NCI-H1105 treated with DMSO at 0.1 percent for 48 hours (cell line): ENCODE measurements around the gene YPEL2.
A peak's percentile ranks its signal among the peaks of the same experiment; 100 is the strongest.

Source experiments
- DNase-seq: peaks from one replicate; lab custom pipeline; 2025; lab: John Stamatoyannopoulos, UW

The YPEL2 gene

GRCh38 chr17:59433586-59433985, 102.1 kb downstream of the YPEL2 start:
- DNase-seq: no peak

DNA sequence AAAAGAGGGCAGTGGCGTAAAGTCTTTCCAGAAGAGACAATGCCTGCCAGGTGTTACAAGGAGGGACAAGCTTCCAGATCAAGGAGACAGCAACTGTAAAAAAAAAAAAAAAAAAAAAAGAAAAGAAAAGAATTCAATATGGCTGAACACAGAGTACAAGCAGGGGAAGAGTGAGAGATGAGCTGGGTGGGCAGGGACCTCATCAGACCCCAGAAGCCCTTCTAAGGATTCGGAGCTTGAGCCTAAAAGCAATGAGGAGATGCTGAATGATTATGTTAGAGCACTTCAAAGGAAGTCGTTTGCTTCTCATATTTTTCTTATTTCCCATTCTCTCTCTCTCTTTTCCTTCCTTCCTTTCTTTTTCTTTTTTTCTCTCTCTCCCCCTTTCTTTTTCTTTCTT, 103.0 kb downstream of the YPEL2 start:
- no peak for DNase-seq

- DNase-seq: no peak
Measured at GRCh38 chr17:59435238-59435637, 103.8 kb downstream of the YPEL2 start.

DNA sequence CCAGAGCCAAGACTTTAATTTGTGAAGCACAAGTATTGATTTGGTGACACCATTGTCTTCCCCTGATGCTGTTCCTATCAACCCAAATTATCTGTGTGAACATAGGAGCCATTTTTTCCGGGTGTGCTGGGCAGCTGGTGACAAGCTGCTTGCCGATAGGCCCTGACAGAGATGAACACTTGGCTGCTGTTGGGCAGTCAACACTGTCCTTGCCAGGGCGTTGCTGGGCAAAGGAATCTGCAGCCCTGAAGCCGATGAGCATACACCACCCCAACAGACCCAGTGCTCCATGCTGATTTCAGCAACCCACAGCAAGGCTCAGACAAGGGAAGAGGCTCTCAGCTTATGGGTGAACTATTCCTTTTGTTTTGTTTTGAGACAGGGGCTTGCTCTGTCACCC, 105.4 kb downstream of the YPEL2 start:
- DNase-seq: no peak

GRCh38 chr17:59437791-59438281, 106.4 kb downstream of the YPEL2 start:
- no peak for DNase-seq

GRCh38 chr17:59439262-59439661, 107.8 kb downstream of the YPEL2 start:
- DNase-seq: no peak

DNA sequence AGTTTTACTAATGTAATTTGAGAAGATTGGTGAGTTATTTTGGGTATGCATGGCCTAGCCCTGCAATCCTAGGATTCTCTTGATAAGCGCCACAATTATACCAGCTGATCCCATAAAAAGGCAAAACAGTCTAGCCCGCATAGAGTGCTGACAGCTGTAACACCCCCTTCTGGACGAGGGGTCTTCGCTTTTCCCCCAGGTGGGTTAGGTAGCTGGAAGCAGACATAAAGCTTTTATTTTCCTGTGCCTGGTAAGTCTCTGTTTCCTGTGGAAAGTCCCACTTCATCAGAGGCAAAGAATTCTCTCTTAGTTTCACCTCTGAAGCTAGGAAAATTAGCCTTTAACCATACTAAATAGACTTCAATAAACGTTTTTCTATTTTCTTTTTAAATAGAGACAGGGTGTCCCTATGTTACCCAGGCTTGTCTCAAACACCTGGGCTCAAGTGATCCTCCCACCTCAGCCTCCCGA, 108.3 kb downstream of the YPEL2 start:
- DNase-seq: no peak

DNA sequence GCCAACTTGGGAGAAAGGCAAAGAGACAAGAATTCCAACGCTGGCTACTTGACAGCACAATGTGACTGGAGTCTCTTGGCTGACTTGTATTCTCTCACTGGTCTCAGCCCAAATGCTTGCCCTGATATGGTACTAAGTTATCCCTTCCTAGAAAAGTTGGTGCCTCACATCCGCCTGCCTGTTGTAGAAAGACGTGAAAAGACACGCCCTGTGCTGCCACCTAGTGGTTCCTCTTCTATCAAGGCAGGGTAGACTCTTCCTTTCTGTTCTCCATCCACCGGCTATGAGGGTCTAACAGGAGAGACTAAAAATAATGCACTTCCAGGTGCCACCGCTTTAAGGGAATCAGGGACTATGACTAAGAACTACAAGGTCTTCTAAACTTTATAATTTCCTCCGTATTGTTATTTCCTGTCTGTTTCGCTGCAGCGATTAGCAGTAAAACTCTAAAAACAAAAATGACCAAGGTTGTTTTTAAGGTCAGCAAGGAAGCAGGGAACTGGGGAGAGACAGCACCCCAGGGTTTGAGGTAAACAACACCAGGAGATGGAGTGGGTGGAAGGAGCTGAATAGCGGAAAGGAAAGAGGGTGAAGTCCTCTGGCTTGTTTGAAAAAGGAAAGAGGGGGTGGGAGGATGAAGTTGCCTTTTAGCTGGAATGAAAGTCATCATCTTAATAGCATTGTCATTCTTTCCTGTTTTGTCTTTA, 109.5 kb downstream of the YPEL2 start:
- peak; percentile 81 for DNase-seq

DNA sequence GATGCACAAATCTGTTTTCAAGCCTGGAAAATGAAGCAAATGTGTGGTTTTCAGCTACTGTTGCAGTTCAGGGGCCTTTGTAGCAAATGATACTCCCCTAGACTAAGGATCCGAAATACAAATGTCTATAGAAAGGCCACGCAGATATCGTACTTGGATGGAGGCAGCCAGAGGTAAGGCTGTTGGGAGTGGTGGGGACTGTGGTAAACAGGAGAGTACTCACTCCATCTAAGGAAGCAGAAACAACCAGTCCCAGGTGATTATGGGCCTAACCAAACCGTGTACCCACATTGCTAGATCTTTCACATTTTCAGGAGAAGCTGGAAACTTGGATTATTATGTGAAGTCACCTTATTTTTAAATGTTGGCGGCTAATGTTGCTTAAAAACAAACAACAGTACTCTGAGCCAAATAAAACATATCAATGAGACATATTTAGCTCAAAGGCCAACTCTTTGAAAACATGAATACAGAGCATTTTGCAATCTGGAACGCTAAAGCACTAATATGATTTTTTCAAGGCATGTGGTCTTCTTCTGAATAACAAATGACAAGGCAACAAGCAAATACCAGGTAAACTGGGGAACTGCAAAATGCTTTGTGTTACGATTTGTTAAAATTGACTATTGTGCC, 110.1 kb downstream of the YPEL2 start:
- DNase-seq: no peak

DNA sequence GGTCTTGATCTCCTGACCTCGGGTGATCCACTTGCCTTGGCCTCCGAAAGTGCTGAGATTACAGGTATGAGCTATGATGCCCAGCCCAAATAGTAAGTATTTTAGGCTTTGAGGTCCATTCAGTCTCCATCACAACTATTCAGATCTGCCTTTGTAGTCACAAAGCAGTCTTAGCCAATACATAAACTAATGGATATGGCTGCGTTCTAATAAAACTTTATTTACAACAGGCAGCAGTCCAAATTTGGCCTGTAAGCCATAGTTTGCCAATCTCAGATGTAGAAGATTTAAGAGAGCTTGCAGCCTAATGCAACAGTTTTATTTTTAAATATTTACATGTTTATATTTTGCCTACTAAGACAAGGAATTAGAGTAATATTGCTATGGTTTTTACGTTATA, 111.7 kb downstream of the YPEL2 start:
- DNase-seq: no peak
